HepG2 (cell line): Measurements from ENCODE around the gene MGAT1. TPM values are rescaled to one million over a fixed set of nuclear protein-coding genes. Genes with fewer than 3 reads are reported as not detected.

Source experiments
- ATF7 ChIP-seq, 2 experiments: fragments of 450-650 bp in 1 of 2; sonication (generic) in 1 of 2; formaldehyde crosslinking in 1 of 2; IDR thresholded peaks; 2 replicates each; pipeline versions ENCODE4 v1.4.0 to v1.6.1; 2016 to 2020; ENCODE audit warnings: antibody characterized with exemption in 1 of 2, mild to moderate bottlenecking in 1 of 2, missing genetic modification reagents in 1 of 2
- ATM ChIP-seq: fragments of 450-650 bp; IDR thresholded peaks from 2 replicates; pipeline ENCODE4 v1.7.1; 2017; ENCODE audit warnings: mild to moderate bottlenecking, borderline replicate concordance
- CHD2 ChIP-seq: IDR thresholded peaks from 2 replicates; pipeline ENCODE4 v1.6.1; 2011; ENCODE audit warnings: low read depth, low read length, improper control_type of control experiment
- HNF4G ChIP-seq, 2 experiments: sonication (generic) in 1 of 2; formaldehyde crosslinking in 1 of 2; IDR thresholded peaks; 2 replicates each; pipeline versions ENCODE4 v1.4.0 to v1.6.1; 2011 to 2020; ENCODE audit warnings: borderline replicate concordance in 2 of 2, low read depth in 2 of 2, mild to moderate bottlenecking in 2 of 2, low read length in 1 of 2, missing genetic modification reagents in 1 of 2, moderate library complexity in 1 of 2
- HOXA5 ChIP-seq: sonication (generic); formaldehyde crosslinking; IDR thresholded peaks from 2 replicates; pipeline ENCODE4 v1.4.0; 2020; ENCODE audit warnings: missing genetic modification reagents
- KAT8 ChIP-seq: IDR thresholded peaks from 2 replicates; pipeline ENCODE4 v1.6.1; 2016; ENCODE audit warnings: missing genetic modification reagents, missing compliant biosample characterization
- MTF2 ChIP-seq: sonication (generic); formaldehyde crosslinking; IDR thresholded peaks from 2 replicates; pipeline ENCODE4 v1.5.0; 2020; ENCODE audit warnings: missing genetic modification reagents, borderline replicate concordance
- MZF1 ChIP-seq: sonication (generic); formaldehyde crosslinking; IDR thresholded peaks from 2 replicates; pipeline ENCODE4 v1.8.1; 2023; ENCODE audit warnings: mild to moderate bottlenecking, missing genetic modification reagents, borderline replicate concordance
- NKX3-1 ChIP-seq: sonication (generic); formaldehyde crosslinking; IDR thresholded peaks from 2 replicates; pipeline ENCODE4 v1.5.0; 2020; ENCODE audit warnings: missing genetic modification reagents
- PCBP1 ChIP-seq: fragments of 200-400 bp; formaldehyde crosslinking; IDR thresholded peaks from 2 replicates; pipeline ENCODE4 v1.6.1; 2017; ENCODE audit warnings: mild to moderate bottlenecking, low read depth, low read length, borderline replicate concordance
- RFXAP ChIP-seq: sonication (generic); formaldehyde crosslinking; IDR thresholded peaks from 2 replicates; pipeline ENCODE4 v1.4.0; 2020; ENCODE audit warnings: missing genetic modification reagents, borderline replicate concordance
- SMARCC2 ChIP-seq: fragments of 450-650 bp; IDR thresholded peaks from 2 replicates; pipeline ENCODE4 v1.6.1; 2017; ENCODE audit warnings: antibody characterized with exemption, mild to moderate bottlenecking
- SMYD3 ChIP-seq: sonication (generic); formaldehyde crosslinking; IDR thresholded peaks from 2 replicates; pipeline ENCODE4 v1.8.1; 2023; ENCODE audit warnings: mild to moderate bottlenecking, missing genetic modification reagents
- U2AF1 ChIP-seq: fragments of 200-400 bp; formaldehyde crosslinking; optimal IDR thresholded peaks from 2 replicates; pipeline ENCODE3; 2017; ENCODE audit warnings: mild to moderate bottlenecking, low read depth, low read length
- ZBTB43 ChIP-seq: sonication (generic); formaldehyde crosslinking; conservative IDR thresholded peaks from 2 replicates; pipeline ENCODE4 v1.4.0; 2020; ENCODE audit warnings: missing genetic modification reagents
- ZBTB46 ChIP-seq: sonication (generic); formaldehyde crosslinking; IDR thresholded peaks from 2 replicates; pipeline ENCODE4 v1.4.0; 2020; ENCODE audit warnings: mild to moderate bottlenecking, missing genetic modification reagents, borderline replicate concordance
- ZFP36L1 ChIP-seq: sonication (generic); formaldehyde crosslinking; IDR thresholded peaks from 2 replicates; pipeline ENCODE4 v1.8.0; 2022; ENCODE audit warnings: mild to moderate bottlenecking, missing genetic modification reagents, moderate library complexity
- ZFP90 ChIP-seq: sonication (generic); formaldehyde crosslinking; IDR thresholded peaks from 2 replicates; pipeline ENCODE4 v1.8.0; 2022; ENCODE audit warnings: missing genetic modification reagents, mild to moderate bottlenecking, inconsistent platforms, borderline replicate concordance
- ZFY ChIP-seq: sonication (generic); formaldehyde crosslinking; IDR thresholded peaks from 2 replicates; pipeline ENCODE4 v1.4.0; 2020; ENCODE audit warnings: missing genetic modification reagents
- ZNF143 ChIP-seq: sonication (generic); formaldehyde crosslinking; IDR thresholded peaks from 2 replicates; pipeline ENCODE4 v1.4.0; 2020; ENCODE audit warnings: missing genetic modification reagents
- ZNF18 ChIP-seq: sonication (generic); formaldehyde crosslinking; IDR thresholded peaks from 2 replicates; pipeline ENCODE4 v1.8.0; 2022; ENCODE audit warnings: mild to moderate bottlenecking, missing genetic modification reagents; ENCODE audit not compliant: insufficient replicate concordance
- ZNF382 ChIP-seq: sonication (generic); formaldehyde crosslinking; IDR thresholded peaks from 2 replicates; pipeline ENCODE4 v1.5.0; 2020; ENCODE audit warnings: missing genetic modification reagents, mild to moderate bottlenecking, borderline replicate concordance
- ZNF547 ChIP-seq: sonication (generic); formaldehyde crosslinking; IDR thresholded peaks from 2 replicates; pipeline ENCODE4 v1.5.1; 2020; ENCODE audit warnings: mild to moderate bottlenecking, missing genetic modification reagents
- ZNF569 ChIP-seq: sonication (generic); formaldehyde crosslinking; IDR thresholded peaks from 2 replicates; pipeline ENCODE4 v1.5.0; 2020; ENCODE audit warnings: mild to moderate bottlenecking, missing genetic modification reagents, moderate library complexity, borderline replicate concordance
- ZNF589 ChIP-seq: sonication (generic); formaldehyde crosslinking; conservative IDR thresholded peaks from 2 replicates; pipeline ENCODE4 v1.8.0; 2022; ENCODE audit warnings: mild to moderate bottlenecking, moderate library complexity, missing genetic modification reagents
- polyA plus RNA-seq, 8 experiments: library from polyadenylated mRNA; depleted of rRNA in 3 of 8; stranded (reverse) in 7 of 8; unstranded in 1 of 8; fragments of >200 nt; fragmentation: Illumina TruSeq in 4 of 8; extraction: Trizol in 4 of 8; gene quantifications; 2 replicates each; pipeline versions ENCODE4 v1.2.1 to v1.2.3, GENCODE V29; 2011 to 2016; ENCODE audit warnings: low read depth in 4 of 8, missing spikeins in 1 of 8, mixed read lengths in 1 of 8; ENCODE audit not compliant: insufficient read depth in 1 of 8
- total RNA-seq, 5 experiments: library from RNA; depleted of rRNA; stranded (reverse); fragments of >200 nt; fragmentation: Illumina TruSeq; extraction: Trizol; gene quantifications; 2 replicates each; pipeline ENCODE4 v1.2.3, GENCODE V29; 2016; ENCODE audit warnings: low read depth in 1 of 5

The MGAT1 gene
- total and polyA plus RNA-seq, 2 of the 13 experiments (the other 11 are each of a cell fraction or from before 2014, with no cell fraction given): 50.1 to 55.3 TPM

GRCh38 chr5:180810210-180810958 lies 7.8 kb upstream of the MGAT1 start (continued):
- TF ChIP-seq MTF2 (CRISPR knock-in tag) (no peak; the same call in 1 of the 2 replicates), ZBTB46 (CRISPR knock-in tag) (peak; percentile 85; the same call in 1 of the 2 replicates), CHD2 (no peak), MZF1 (CRISPR knock-in tag) (no peak), SMYD3 (CRISPR knock-in tag) (no peak), ZFP90 (CRISPR knock-in tag) (0 out of 2 replicates have a peak, but pooled peaks have one; percentile 7), RFXAP (CRISPR knock-in tag) (peak; percentile 64; the same call in 1 of the 2 replicates), ZNF569 (no peak), PCBP1 (peak; percentile 84; the same call in 1 of the 2 replicates), ZFP36L1 (CRISPR knock-in tag) (no peak), ZFY (peak; percentile 91), HNF4G (IDR thresholded peaks at IDR 0.05; ENCODE audit: borderline replicate concordance, low read depth, low read length) (peak; percentile 82), HNF4G (CRISPR knock-in tag; IDR thresholded peaks at IDR 0.05; ENCODE audit: borderline replicate concordance, low read depth) (peak; percentile 86; the same call in 1 of the 2 replicates), ZNF382 (no peak), KAT8 (CRISPR knock-in tag) (peak; percentile 91), ATF7 (IDR thresholded peaks at IDR 0.05) (no peak), ATF7 (CRISPR knock-in tag; IDR thresholded peaks at IDR 0.05) (no peak; the same call in 1 of the 2 replicates), ZNF589 (CRISPR knock-in tag) (0 out of 2 replicates have a peak, but pooled peaks have one; percentile 53), NKX3-1 (CRISPR knock-in tag) (no peak), ZNF143 (CRISPR knock-in tag) (no peak), ZNF547 (CRISPR knock-in tag) (peak; percentile 39; the same call in 1 of the 2 replicates), SMARCC2 (no peak), U2AF1 (no peak), ATM (no peak), ZBTB43 (CRISPR knock-in tag) (0 out of 2 replicates have a peak, but pooled peaks have one; percentile 42), ZNF18 (CRISPR knock-in tag) (no peak), HOXA5 (peak; percentile 27; the same call in 1 of the 2 replicates)
